ENCODE results near the gene CEMIP. TPM values are rescaled to one million over a fixed set of nuclear protein-coding genes. Genes with fewer than 3 reads are reported as not detected.

CEMIP gene
- total and polyA plus RNA-seq, 2 of the 4 experiments (the other 2 are of a cell fraction) = 63.8 to 78.0 TPM

GRCh38 chr15:80911821-80912220 is 132.7 kb downstream of the CEMIP start:
- Histone ChIP-seq H3K9me3 (ENCODE audit: control insufficient read depth, insufficient read depth, low read length) (no peaks in the 10 kb centered on the region), H4K20me1 (ENCODE audit: insufficient read depth, low read length) (peaks cover 24% of the 10 kb centered on the region; the same call in 1 of the 2 replicates), H3K18ac (ENCODE audit: low read depth, low read length) (no peak overlapping the region), H3K36me3 (ENCODE audit: control insufficient read depth, insufficient read depth, low read length) (peaks cover 62% of the 10 kb centered on the region), H2BK15ac (ENCODE audit: low read depth, low read length) (no peak overlapping the region), H2AK9ac (replicated peaks; ENCODE audit: low read depth, low read length, poor library complexity) (no peak overlapping the region), H3K14ac (replicated peaks; ENCODE audit: low read depth, low read length) (no peak overlapping the region), H3K4me1 (ENCODE audit: control insufficient read depth, insufficient read depth, low read length) (no peaks in the 10 kb centered on the region; the same call in 1 of the 2 replicates), H2BK120ac (ENCODE audit: low read depth, low read length) (no peak overlapping the region), H3K9me1 (ENCODE audit: insufficient read depth, low read length) (no peaks in the 10 kb centered on the region), H4K91ac (ENCODE audit: insufficient read depth, low read depth, low read length) (no peak overlapping the region), H4K5ac (ENCODE audit: low read depth, low read length) (no peak overlapping the region), H3K23ac (ENCODE audit: low read depth, low read length) (no peak overlapping the region), H3K4me2 (ENCODE audit: low read depth, low read length) (no peak overlapping the region), H3K9ac (ENCODE audit: low read depth, low read length) (no peak overlapping the region), H2AK5ac (ENCODE audit: low read depth, low read length) (no peak overlapping the region), H2BK20ac (ENCODE audit: low read depth, low read length) (no peak overlapping the region), H3K4ac (ENCODE audit: low read depth, low read length) (no peak overlapping the region), H3K56ac (ENCODE audit: extremely low read depth, insufficient read depth, low read length) (no peak overlapping the region), H3K79me1 (ENCODE audit: low read depth in 1 of 2, low read length in 2 of 2) (0 out of 4 replicates have a peak, but pooled peaks cover 0 to 3% of the 10 kb centered on the region in 2 experiments), H2BK5ac (ENCODE audit: low read depth, low read length, poor library complexity, severe bottlenecking) (no peak overlapping the region), H2AFZ (replicated peaks; ENCODE audit: low read length, poor library complexity) (no peak overlapping the region), H4K8ac (ENCODE audit: low read depth in 2 of 2, low read length in 2 of 2) (no peak overlapping the region), H3K27ac (ENCODE audit: insufficient read depth, low read length) (no peak overlapping the region), H3K27me3 (ENCODE audit: control insufficient read depth, insufficient read depth, low read length) (no peaks in the 10 kb centered on the region), H3K4me3 (ENCODE audit: insufficient read depth, low read depth, low read length) (no peak overlapping the region)
- in situ Hi-C loops (cut with MboI; ENCODE audit: low sequenced_read_pairs) (no loop called here), intact Hi-C loops (cut with micrococcal nuclease) (no loop called here), dilution Hi-C loops (cut with HindIII; ENCODE audit: low sequenced_read_pairs, unreplicated experiment) (no loop called here)
- CTCF ChIA-PET = interaction anchor here (0.7 kb wide), 1 partner anchor 21 kb away, joined by 5 read pairs; no protein-coding TSS in a partner anchor
- TF ChIP-seq MAZ (IDR thresholded peaks at IDR 0.05; ENCODE audit: borderline replicate concordance, low read depth, low read length) = no peak
- TF ChIP-seq RFX5 (IDR thresholded peaks at IDR 0.05; ENCODE audit: low read depth, low read length) = no peak
- TF ChIP-seq MXI1 (IDR thresholded peaks at IDR 0.05; ENCODE audit: borderline replicate concordance, low read depth, low read length) = no peak
- TF ChIP-seq CHD1 (IDR thresholded peaks at IDR 0.05; ENCODE audit: low read depth, low read length) = no peak
- TF ChIP-seq RAD21 (IDR thresholded peaks at IDR 0.05; ENCODE audit: low read length) = no peak
- no peak for TF ChIP-seq BHLHE40 (IDR thresholded peaks at IDR 0.05; ENCODE audit: low read depth, low read length)
- TF ChIP-seq, protein P1, sequence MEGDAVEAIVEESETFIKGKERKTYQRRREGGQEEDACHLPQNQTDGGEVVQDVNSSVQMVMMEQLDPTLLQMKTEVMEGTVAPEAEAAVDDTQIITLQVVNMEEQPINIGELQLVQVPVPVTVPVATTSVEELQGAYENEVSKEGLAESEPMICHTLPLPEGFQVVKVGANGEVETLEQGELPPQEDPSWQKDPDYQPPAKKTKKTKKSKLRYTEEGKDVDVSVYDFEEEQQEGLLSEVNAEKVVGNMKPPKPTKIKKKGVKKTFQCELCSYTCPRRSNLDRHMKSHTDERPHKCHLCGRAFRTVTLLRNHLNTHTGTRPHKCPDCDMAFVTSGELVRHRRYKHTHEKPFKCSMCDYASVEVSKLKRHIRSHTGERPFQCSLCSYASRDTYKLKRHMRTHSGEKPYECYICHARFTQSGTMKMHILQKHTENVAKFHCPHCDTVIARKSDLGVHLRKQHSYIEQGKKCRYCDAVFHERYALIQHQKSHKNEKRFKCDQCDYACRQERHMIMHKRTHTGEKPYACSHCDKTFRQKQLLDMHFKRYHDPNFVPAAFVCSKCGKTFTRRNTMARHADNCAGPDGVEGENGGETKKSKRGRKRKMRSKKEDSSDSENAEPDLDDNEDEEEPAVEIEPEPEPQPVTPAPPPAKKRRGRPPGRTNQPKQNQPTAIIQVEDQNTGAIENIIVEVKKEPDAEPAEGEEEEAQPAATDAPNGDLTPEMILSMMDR (conservative IDR thresholded peaks at IDR 0.05; ENCODE audit: low read depth, low read length) = no peak
- no peak for TF ChIP-seq FOS (IDR thresholded peaks at IDR 0.05; ENCODE audit: low read depth, low read length)
- TF ChIP-seq ELK1 (IDR thresholded peaks at IDR 0.05; ENCODE audit: borderline replicate concordance, low read depth, low read length) = no peak
- TF ChIP-seq RCOR1 (IDR thresholded peaks at IDR 0.05; ENCODE audit: insufficient replicate concordance, low read length) = no peak
- TF ChIP-seq NFE2L2 (IDR thresholded peaks at IDR 0.05; ENCODE audit: low read depth, low read length) = no peak
- TF ChIP-seq SMC3 (IDR thresholded peaks at IDR 0.05; ENCODE audit: low read depth, low read length) = no peak
- no TSS peak for BruUV-seq (replicated peaks)
- ATAC-seq (ENCODE audit: low read depth) (no peak; the same call in 1 of the 2 replicates), DNase-seq (no peak)
- no CpG with 5 or more reads among the region's 1 CpG for WGBS, 2 experiments (ENCODE audit: extremely low coverage in 2 of 2, insufficient read length in 1 of 2)
- POLR2A ChIA-PET (ENCODE audit: unreplicated experiment) = no interaction called here

Measured in IMR-90 (cell line).